Immature natural killer cell (primary cell): Measurements from ENCODE around the gene MT4. TPM values are rescaled to one million over a fixed set of nuclear protein-coding genes. Genes with fewer than 3 reads are reported as not detected.

ENCODE experiments used
- DNase-seq, 3 donors: peaks; one replicate each; pipeline ENCODE4 v3.0.0; 2022; ENCODE audit warnings: mixed read lengths in 1 of 3
- H3K27ac Mint-ChIP-seq, 6 donors: one replicate each; pipeline ENCODE4 v1.8.0; 2020; ENCODE audit warnings: mixed read lengths in 6 of 6, mild to moderate bottlenecking in 5 of 6, inconsistent platforms in 4 of 6, moderate library complexity in 3 of 6
- H3K27me3 Mint-ChIP-seq, 3 donors: one replicate each; pipeline ENCODE4 v1.8.0; 2020 to 2021; ENCODE audit warnings: low read depth in 3 of 3, mild to moderate bottlenecking in 3 of 3, mixed read lengths in 3 of 3, moderate library complexity in 3 of 3, inconsistent platforms in 1 of 3
- H3K36me3 Mint-ChIP-seq, 3 donors: one replicate each; pipeline ENCODE4 v1.8.0; 2020; ENCODE audit warnings: mixed read lengths in 3 of 3, inconsistent platforms in 2 of 3, mild to moderate bottlenecking in 2 of 3
- H3K4me1 Mint-ChIP-seq, 2 donors: one replicate each; pipeline ENCODE4 v1.8.0; 2020; ENCODE audit warnings: inconsistent platforms in 2 of 2, mild to moderate bottlenecking in 2 of 2, mixed read lengths in 2 of 2, moderate library complexity in 1 of 2
- H3K4me3 Mint-ChIP-seq, 5 donors: one replicate each; pipeline ENCODE4 v1.8.0; 2020; ENCODE audit warnings: mild to moderate bottlenecking in 5 of 5, mixed read lengths in 5 of 5, inconsistent platforms in 3 of 5, moderate library complexity in 3 of 5
- H3K9me3 Mint-ChIP-seq, 6 donors: one replicate each; pipeline ENCODE4 v1.8.0; 2020; ENCODE audit warnings: mild to moderate bottlenecking in 6 of 6, mixed read lengths in 6 of 6, inconsistent platforms in 4 of 6, moderate library complexity in 3 of 6
- polyA plus RNA-seq, 3 donors: library from polyadenylated mRNA; unstranded; fragments of 300-500 nt; fragmentation: Illumina TruSeq; gene quantifications; one replicate each; pipeline ENCODE4 v1.2.3, GENCODE V29; 2021

The MT4 gene
- polyA plus RNA-seq, 3 donors from 2014 or later = not detected

- Mint-ChIP-seq H3K27me3 (peaks cover 0 to 5% (median 4%) of the 10 kb centered on the region in 3 donors), H3K9me3 (no peaks in the 10 kb centered on the region), H3K4me3 (no peak overlapping the region), H3K36me3 (no peaks in the 10 kb centered on the region), H3K4me1 (peaks cover 4 to 11% of the 10 kb centered on the region in 2 donors), H3K27ac (no peak overlapping the region)
- no peak for DNase-seq
Measured at GRCh38 chr16:56547120-56547948, 17.5 kb upstream of the MT4 start.

GRCh38 chr16:56547949-56548567, 16.8 kb upstream of the MT4 start:
- Mint-ChIP-seq H3K4me3 (no peak overlapping the region), H3K27ac (no peak overlapping the region), H3K4me1 (peaks cover 4 to 11% of the 10 kb centered on the region in 2 donors), H3K36me3 (no peaks in the 10 kb centered on the region), H3K27me3 (peaks cover 0 to 5% (median 4%) of the 10 kb centered on the region in 3 donors), H3K9me3 (no peaks in the 10 kb centered on the region)
- no peak for DNase-seq

- Mint-ChIP-seq H3K9me3 (no peaks in the 10 kb centered on the region), H3K4me3 (no peak overlapping the region), H3K36me3 (no peaks in the 10 kb centered on the region), H3K4me1 (peaks cover 4 to 11% of the 10 kb centered on the region in 2 donors), H3K27ac (no peak overlapping the region), H3K27me3 (peaks cover 0 to 8% (median 5%) of the 10 kb centered on the region in 3 donors)
- DNase-seq = no peak
Measured at GRCh38 chr16:56549161-56549560, 15.7 kb upstream of the MT4 start.

- H3K27me3 Mint-ChIP-seq = peaks cover 0 to 8% (median 5%) of the 10 kb centered on the region in 3 donors
- no peak for DNase-seq
- no peak overlapping the region for H3K27ac Mint-ChIP-seq
- H3K9me3 Mint-ChIP-seq = no peaks in the 10 kb centered on the region
- peaks cover 4 to 11% of the 10 kb centered on the region in 2 donors for H3K4me1 Mint-ChIP-seq
- H3K4me3 Mint-ChIP-seq = no peak overlapping the region
- H3K36me3 Mint-ChIP-seq = no peaks in the 10 kb centered on the region
Measured at GRCh38 chr16:56549744-56550385, 15.0 kb upstream of the MT4 start.

GRCh38 chr16:56551796-56552738, 12.8 kb upstream of the MT4 start:
- Mint-ChIP-seq H3K36me3 (no peaks in the 10 kb centered on the region), H3K9me3 (no peaks in the 10 kb centered on the region), H3K27me3 (peaks cover 0 to 10% (median 8%) of the 10 kb centered on the region in 3 donors), H3K4me3 (no peak overlapping the region), H3K4me1 (peaks cover 4 to 11% of the 10 kb centered on the region in 2 donors), H3K27ac (no peak overlapping the region)
- no peak for DNase-seq

GRCh38 chr16:56554441-56554840, 10.4 kb upstream of the MT4 start:
- Mint-ChIP-seq H3K4me3 (no peak overlapping the region), H3K9me3 (no peaks in the 10 kb centered on the region), H3K4me1 (no peaks in the 10 kb centered on the region), H3K27ac (no peak overlapping the region), H3K27me3 (peaks cover 0 to 10% (median 10%) of the 10 kb centered on the region in 3 donors), H3K36me3 (no peaks in the 10 kb centered on the region)
- no peak for DNase-seq

GRCh38 chr16:56558024-56558747, 6.7 kb upstream of the MT4 start:
- Mint-ChIP-seq H3K27ac (no peak overlapping the region), H3K4me1 (no peaks in the 10 kb centered on the region), H3K9me3 (no peaks in the 10 kb centered on the region)

GRCh38 chr16:56559109-56559508, 5.8 kb upstream of the MT4 start:
- no peak overlapping the region for H3K4me3 Mint-ChIP-seq
- no peaks in the 10 kb centered on the region for H3K4me1 Mint-ChIP-seq
- peaks cover 5 to 20% (median 5%) of the 10 kb centered on the region in 3 donors for H3K27me3 Mint-ChIP-seq
- no peak overlapping the region for H3K27ac Mint-ChIP-seq
- no peaks in the 10 kb centered on the region for H3K36me3 Mint-ChIP-seq
- no peak for DNase-seq
- H3K9me3 Mint-ChIP-seq = no peaks in the 10 kb centered on the region

More at GRCh38 chr16:56558024-56558747, 6.7 kb upstream of the MT4 start:
- Mint-ChIP-seq H3K27me3 (peaks cover 3 to 16% (median 8%) of the 10 kb centered on the region in 3 donors), H3K36me3 (no peaks in the 10 kb centered on the region), H3K4me3 (no peak overlapping the region)
- DNase-seq = no peak

GRCh38 chr16:56560447-56560846, 4.4 kb upstream of the MT4 start:
- H3K9me3 Mint-ChIP-seq = no peaks in the 10 kb centered on the region
- no peak for DNase-seq

GRCh38 chr16:56561126-56561525, 3.7 kb upstream of the MT4 start:
- DNase-seq = no peak
- H3K36me3 Mint-ChIP-seq = no peaks in the 10 kb centered on the region
- H3K4me3 Mint-ChIP-seq = no peak overlapping the region
- H3K27ac Mint-ChIP-seq = peak overlapping the region in 2 of 6 donors; percentile 3 to 63
- H3K9me3 Mint-ChIP-seq = no peaks in the 10 kb centered on the region
- no peaks in the 10 kb centered on the region for H3K4me1 Mint-ChIP-seq
- peaks cover 6 to 16% (median 7%) of the 10 kb centered on the region in 3 donors for H3K27me3 Mint-ChIP-seq

More at GRCh38 chr16:56560447-56560846, 4.4 kb upstream of the MT4 start:
- Mint-ChIP-seq H3K4me1 (no peaks in the 10 kb centered on the region), H3K27ac (no peak overlapping the region), H3K4me3 (no peak overlapping the region), H3K27me3 (peaks cover 6 to 16% (median 7%) of the 10 kb centered on the region in 3 donors), H3K36me3 (no peaks in the 10 kb centered on the region)

- Mint-ChIP-seq H3K9me3 (peaks cover 0 to 2% (median 0%) of the 10 kb centered on the region in 6 donors), H3K4me3 (no peak overlapping the region), H3K27ac (no peak overlapping the region), H3K4me1 (no peaks in the 10 kb centered on the region), H3K36me3 (peaks cover 0 to 5% (median 0%) of the 10 kb centered on the region in 3 donors), H3K27me3 (peaks cover 0 to 5% (median 1%) of the 10 kb centered on the region in 3 donors)
- DNase-seq = no peak
Measured at GRCh38 chr16:56569971-56570370, 5.1 kb downstream of the MT4 start.

GRCh38 chr16:56571525-56571924, 6.7 kb downstream of the MT4 start:
- peaks cover 0 to 5% (median 0%) of the 10 kb centered on the region in 3 donors for H3K36me3 Mint-ChIP-seq
- no peak for DNase-seq
- H3K4me3 Mint-ChIP-seq = no peak overlapping the region
- peaks cover 0 to 1% of the 10 kb centered on the region in 2 donors for H3K4me1 Mint-ChIP-seq
- H3K9me3 Mint-ChIP-seq = peaks cover 0 to 3% (median 0%) of the 10 kb centered on the region in 6 donors
- no peak overlapping the region for H3K27ac Mint-ChIP-seq
- peaks cover 2 to 5% (median 4%) of the 10 kb centered on the region in 3 donors for H3K27me3 Mint-ChIP-seq
